Gastroesophageal sphincter (tissue), 4 donors: ENCODE results near the gene TMPRSS11A. TPM values are rescaled to one million over a fixed set of nuclear protein-coding genes. Genes with fewer than 3 reads are reported as not detected.

Experiments
- ATAC-seq: fragments of 150-250 bp; one replicate; pipeline ENCODE4 v1.9.1; 2016; ENCODE audit warnings: mild to moderate bottlenecking, moderate library complexity
- H3K27ac ChIP-seq, 4 donors: fragments of 200-600 bp; sonication (generic) in 3 of 4; 1 replicate in 3 of 4; 2 replicates in 1 of 4; pipeline ENCODE4 v1.5.1; 2016 to 2019
- H3K27me3 ChIP-seq: fragments of 200-600 bp; sonication (generic); one replicate; pipeline ENCODE4 v1.5.1; 2019
- H3K36me3 ChIP-seq, 2 donors: fragments of 200-600 bp; sonication (generic); one replicate each; pipeline ENCODE4 v1.5.1; 2019; ENCODE audit warnings: control low read depth in 1 of 2
- H3K4me1 ChIP-seq, 3 donors: fragments of 200-600 bp; sonication (generic); 1 replicate in 2 of 3; 2 replicates in 1 of 3; pipeline ENCODE4 v1.5.1; 2016 to 2019; ENCODE audit warnings: control low read depth in 2 of 3
- H3K4me3 ChIP-seq, 2 donors: fragments of 200-600 bp; sonication (generic); one replicate each; pipeline ENCODE4 v1.5.1; 2019; ENCODE audit warnings: mild to moderate bottlenecking in 1 of 2, moderate library complexity in 1 of 2
- H3K9me3 ChIP-seq, 3 donors: fragments of 200-600 bp; sonication (generic); one replicate each; pipeline ENCODE4 v1.5.1; 2017 to 2019; ENCODE audit warnings: control low read depth in 2 of 3
- CTCF ChIP-seq, 4 experiments: fragments of 200-600 bp in 2 of 4; fragments of 450-650 bp in 2 of 4; sonication (generic) in 1 of 4; IDR thresholded peaks; one replicate each; pipeline ENCODE4 v1.5.1; 2017 to 2019; ENCODE audit warnings: antibody characterized with exemption in 4 of 4, mild to moderate bottlenecking in 2 of 4, moderate library complexity in 2 of 4
- EP300 ChIP-seq: sonication (generic); formaldehyde crosslinking; IDR thresholded peaks from one replicate; pipeline ENCODE4 v1.6.1; 2017; ENCODE audit warnings: antibody characterized with exemption, mild to moderate bottlenecking
- POLR2A ChIP-seq, 2 donors: fragments of 450-650 bp; IDR thresholded peaks; one replicate each; pipeline ENCODE4 v1.6.1; 2017; ENCODE audit warnings: antibody characterized with exemption in 2 of 2, mild to moderate bottlenecking in 2 of 2, moderate library complexity in 1 of 2
- POLR2AphosphoS5 ChIP-seq: sonication (generic); formaldehyde crosslinking; IDR thresholded peaks from one replicate; pipeline ENCODE4 v1.6.1; 2017; ENCODE audit warnings: antibody characterized with exemption
- WGBS, 2 donors: methylation state at CpG; one replicate each; pipeline ENCODE4 v1.1.5; 2018; ENCODE audit warnings: low coverage in 1 of 2; 5-methylcytosine and 5-hydroxymethylcytosine counted together
- total RNA-seq, 4 donors: library from RNA; depleted of rRNA; stranded (reverse); fragments of >200 nt; gene quantifications; one replicate each; pipeline ENCODE4 v1.1.0, GENCODE V29; 2016

TMPRSS11A gene
- 1 to 10 TPM in 1 of 4 donors, under 1 TPM in 2, not detected in 1; 0.13 to 8.5 (median 0.78) TPM for total RNA-seq

GRCh38 chr4:67963356-67963755 is at the start of gene TMPRSS11A:
TMPRSS11A (minus strand) TSS chr4:67963493; CDS start chr4:67963393, 100 bp downstream.
- Histone ChIP-seq H3K27me3 (no peaks in the 10 kb centered on the region), H3K4me3 (no peak within 1 kb of the TSS), H3K27ac (no peak within 1 kb of the TSS), H3K9me3 (no peaks in the 10 kb centered on the region), H3K36me3 (no peaks in the 10 kb centered on the region), H3K4me1 (no peaks in the 10 kb centered on the region)
- TF ChIP-seq EP300 (no peak), POLR2AphosphoS5 (no peak), CTCF (IDR thresholded peaks at IDR 0.05) (no peak), POLR2A (IDR thresholded peaks at IDR 0.05) (no peak)
- 50 to 59% methylated on average over 2 of the region's 2 CpGs for WGBS, 2 donors
- no peak for ATAC-seq

- no peaks in the 10 kb centered on the region for H3K36me3 ChIP-seq
These were observed 48.4 kb upstream of the TMPRSS11A start for GRCh38 chr4:68011684-68012083.

GRCh38 chr4:68002906-68003305 is 39.6 kb upstream of the TMPRSS11A start:
- TF ChIP-seq EP300, result no peak
- TF ChIP-seq CTCF (IDR thresholded peaks at IDR 0.05), result no peak
- no peak for TF ChIP-seq POLR2A (IDR thresholded peaks at IDR 0.05)
- no peak for TF ChIP-seq POLR2AphosphoS5
- H3K4me1 ChIP-seq, result no peaks in the 10 kb centered on the region
- no peaks in the 10 kb centered on the region for H3K27me3 ChIP-seq
- H3K27ac ChIP-seq, result no peak overlapping the region
- no peaks in the 10 kb centered on the region for H3K36me3 ChIP-seq
- H3K9me3 ChIP-seq, result peaks cover 0 to 4% (median 0%) of the 10 kb centered on the region in 3 donors
- H3K4me3 ChIP-seq, result no peak overlapping the region
- ATAC-seq, result no peak

More at GRCh38 chr4:68011684-68012083, 48.4 kb upstream of the TMPRSS11A start:
- no peaks in the 10 kb centered on the region for H3K4me1 ChIP-seq
- H3K27me3 ChIP-seq, result no peaks in the 10 kb centered on the region
- no peak overlapping the region for H3K27ac ChIP-seq
- TF ChIP-seq POLR2AphosphoS5 (no peak), EP300 (no peak), POLR2A (IDR thresholded peaks at IDR 0.05) (no peak), CTCF (IDR thresholded peaks at IDR 0.05) (no peak)
- H3K4me3 ChIP-seq, result no peak overlapping the region
- no peak for ATAC-seq
- no peaks in the 10 kb centered on the region for H3K9me3 ChIP-seq

- no peaks in the 10 kb centered on the region for H3K9me3 ChIP-seq
- no peaks in the 10 kb centered on the region for H3K36me3 ChIP-seq
- H3K4me3 ChIP-seq, result no peak overlapping the region
- H3K27ac ChIP-seq, result no peak overlapping the region
- 85 to 100% methylated on average over 1 of the region's 1 CpG for WGBS, 2 donors
- no peak for TF ChIP-seq EP300
- TF ChIP-seq POLR2AphosphoS5, result no peak
- TF ChIP-seq POLR2A (IDR thresholded peaks at IDR 0.05), result no peak
- TF ChIP-seq CTCF (IDR thresholded peaks at IDR 0.05), result no peak
- H3K4me1 ChIP-seq, result no peaks in the 10 kb centered on the region
- ATAC-seq, result no peak
- no peaks in the 10 kb centered on the region for H3K27me3 ChIP-seq
These were observed 32.8 kb upstream of the TMPRSS11A start for GRCh38 chr4:67996127-67996526.

GRCh38 chr4:67988991-67989390 is 25.7 kb upstream of the TMPRSS11A start:
- Histone ChIP-seq H3K27ac (no peak overlapping the region), H3K4me1 (no peaks in the 10 kb centered on the region), H3K9me3 (no peaks in the 10 kb centered on the region), H3K36me3 (no peaks in the 10 kb centered on the region), H3K4me3 (no peak overlapping the region), H3K27me3 (no peaks in the 10 kb centered on the region)
- ATAC-seq, result no peak
- TF ChIP-seq CTCF (IDR thresholded peaks at IDR 0.05) (no peak), POLR2A (IDR thresholded peaks at IDR 0.05) (no peak), POLR2AphosphoS5 (no peak), EP300 (no peak)
- WGBS, 2 donors, result 53 to 59% methylated on average over 4 to 5 of the region's 5 CpGs
